PFSK-1 (cell line): ENCODE data around the gene RASSF8.

Experiments
- FOXP2 ChIP-seq: optimal IDR thresholded peaks from 2 replicates; pipeline ENCODE3; 2011; ENCODE audit warnings: borderline replicate concordance, control low read depth, inconsistent platforms; ENCODE audit not compliant: insufficient read depth; ENCODE audit errors: extremely low read length, extremely low read depth
- POLR2AphosphoS5 ChIP-seq: IDR thresholded peaks from 2 replicates; pipeline ENCODE4 v1.6.1; 2012; ENCODE audit warnings: low read depth, mild to moderate bottlenecking, control low read depth, low read length, moderate library complexity
- SIN3A ChIP-seq: IDR thresholded peaks from 2 replicates; pipeline ENCODE4 v1.6.1; 2012; ENCODE audit warnings: mild to moderate bottlenecking, low read length, moderate library complexity, borderline replicate concordance; ENCODE audit not compliant: insufficient read depth
- TAF1 ChIP-seq: IDR thresholded peaks from 2 replicates; pipeline ENCODE4 v1.6.1; 2012; ENCODE audit warnings: low read length, control low read depth, borderline replicate concordance; ENCODE audit not compliant: insufficient read depth
- TF ChIP-seq, protein P1 (sequence below), 2 experiments: IDR thresholded peaks; 2 replicates each; pipeline versions ENCODE4 v1.6.1 to v1.8.0; 2011 to 2012; ENCODE audit warnings: low read depth in 2 of 2, low read length in 2 of 2, control low read depth in 1 of 2, inconsistent platforms in 1 of 2, mild to moderate bottlenecking in 1 of 2, moderate library complexity in 1 of 2; ENCODE audit not compliant: insufficient read depth in 1 of 2

Gene RASSF8

DNA sequence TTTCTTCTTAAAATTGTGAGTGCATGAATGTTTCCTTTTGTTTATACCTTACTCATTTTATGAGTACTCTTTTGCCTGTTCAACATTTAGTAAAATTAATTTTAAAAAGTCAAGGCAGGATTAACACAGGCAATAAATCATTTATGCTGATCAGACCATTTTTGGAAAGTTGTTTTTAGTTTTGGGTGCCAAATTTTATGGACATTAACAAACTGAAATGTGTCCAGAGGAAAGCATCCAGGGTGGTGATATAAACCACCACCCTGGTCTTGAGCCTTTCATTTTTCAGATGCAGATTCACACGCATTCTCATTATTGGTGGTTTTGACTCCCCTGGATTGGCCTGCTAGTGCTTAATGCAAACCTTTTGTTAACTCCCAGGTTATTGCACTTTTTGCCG lies 26.3 kb downstream of the RASSF8 start:
- TF ChIP-seq FOXP2 (no peak), POLR2AphosphoS5 (no peak), TAF1 (no peak), SIN3A (no peak)
- TF ChIP-seq, protein P1, sequence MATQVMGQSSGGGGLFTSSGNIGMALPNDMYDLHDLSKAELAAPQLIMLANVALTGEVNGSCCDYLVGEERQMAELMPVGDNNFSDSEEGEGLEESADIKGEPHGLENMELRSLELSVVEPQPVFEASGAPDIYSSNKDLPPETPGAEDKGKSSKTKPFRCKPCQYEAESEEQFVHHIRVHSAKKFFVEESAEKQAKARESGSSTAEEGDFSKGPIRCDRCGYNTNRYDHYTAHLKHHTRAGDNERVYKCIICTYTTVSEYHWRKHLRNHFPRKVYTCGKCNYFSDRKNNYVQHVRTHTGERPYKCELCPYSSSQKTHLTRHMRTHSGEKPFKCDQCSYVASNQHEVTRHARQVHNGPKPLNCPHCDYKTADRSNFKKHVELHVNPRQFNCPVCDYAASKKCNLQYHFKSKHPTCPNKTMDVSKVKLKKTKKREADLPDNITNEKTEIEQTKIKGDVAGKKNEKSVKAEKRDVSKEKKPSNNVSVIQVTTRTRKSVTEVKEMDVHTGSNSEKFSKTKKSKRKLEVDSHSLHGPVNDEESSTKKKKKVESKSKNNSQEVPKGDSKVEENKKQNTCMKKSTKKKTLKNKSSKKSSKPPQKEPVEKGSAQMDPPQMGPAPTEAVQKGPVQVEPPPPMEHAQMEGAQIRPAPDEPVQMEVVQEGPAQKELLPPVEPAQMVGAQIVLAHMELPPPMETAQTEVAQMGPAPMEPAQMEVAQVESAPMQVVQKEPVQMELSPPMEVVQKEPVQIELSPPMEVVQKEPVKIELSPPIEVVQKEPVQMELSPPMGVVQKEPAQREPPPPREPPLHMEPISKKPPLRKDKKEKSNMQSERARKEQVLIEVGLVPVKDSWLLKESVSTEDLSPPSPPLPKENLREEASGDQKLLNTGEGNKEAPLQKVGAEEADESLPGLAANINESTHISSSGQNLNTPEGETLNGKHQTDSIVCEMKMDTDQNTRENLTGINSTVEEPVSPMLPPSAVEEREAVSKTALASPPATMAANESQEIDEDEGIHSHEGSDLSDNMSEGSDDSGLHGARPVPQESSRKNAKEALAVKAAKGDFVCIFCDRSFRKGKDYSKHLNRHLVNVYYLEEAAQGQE (IDR thresholded peaks at IDR 0.05; ENCODE audit: insufficient read depth in 1 of 2, low read depth in 2 of 2, low read length in 2 of 2): no peak

DNA sequence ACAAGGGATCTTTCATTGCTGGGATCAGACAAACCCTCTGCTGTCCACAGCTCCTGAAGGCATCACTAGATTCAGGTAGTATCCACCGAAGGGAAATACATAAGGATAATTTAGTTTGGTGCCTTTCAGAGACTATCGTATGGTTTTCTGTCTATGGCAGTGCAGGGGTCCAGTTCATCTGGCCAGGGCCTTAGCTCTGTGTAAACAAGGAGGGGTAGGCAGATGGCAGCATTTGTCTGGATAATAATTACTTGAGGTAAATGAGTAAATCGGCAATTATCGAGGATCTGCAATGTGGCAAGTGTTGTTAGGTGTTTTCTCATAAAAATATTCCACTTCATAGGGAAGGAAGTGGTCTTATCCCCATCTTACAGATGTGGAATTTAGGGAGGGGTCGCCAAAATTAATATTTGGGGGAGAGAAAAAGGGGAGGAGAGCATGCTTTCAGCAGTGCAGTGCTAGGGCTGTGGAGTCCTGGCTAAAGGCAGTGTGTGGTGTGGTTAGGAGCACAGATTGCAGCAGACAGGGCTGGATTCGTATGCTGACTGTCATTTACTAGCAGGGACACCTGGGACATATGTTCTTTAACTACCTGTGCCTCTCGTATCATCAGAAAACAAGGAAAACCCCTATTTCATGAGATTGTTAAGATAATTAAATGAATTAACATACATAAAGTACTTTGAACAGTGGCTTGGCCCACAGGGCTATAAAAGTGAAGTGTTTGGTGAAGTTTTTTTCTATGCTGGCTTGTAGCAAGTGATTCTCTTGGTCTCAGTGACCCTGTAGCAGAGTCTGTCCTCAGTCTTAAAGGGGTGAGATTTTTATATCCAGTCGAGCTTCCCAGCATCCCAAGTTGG lies 27.1 kb downstream of the RASSF8 start:
- TF ChIP-seq FOXP2 (no peak), SIN3A (no peak), POLR2AphosphoS5 (no peak), TAF1 (no peak)
- TF ChIP-seq, protein P1 (IDR thresholded peaks at IDR 0.05; ENCODE audit: insufficient read depth in 1 of 2, low read depth in 2 of 2, low read length in 2 of 2): no peak

DNA sequence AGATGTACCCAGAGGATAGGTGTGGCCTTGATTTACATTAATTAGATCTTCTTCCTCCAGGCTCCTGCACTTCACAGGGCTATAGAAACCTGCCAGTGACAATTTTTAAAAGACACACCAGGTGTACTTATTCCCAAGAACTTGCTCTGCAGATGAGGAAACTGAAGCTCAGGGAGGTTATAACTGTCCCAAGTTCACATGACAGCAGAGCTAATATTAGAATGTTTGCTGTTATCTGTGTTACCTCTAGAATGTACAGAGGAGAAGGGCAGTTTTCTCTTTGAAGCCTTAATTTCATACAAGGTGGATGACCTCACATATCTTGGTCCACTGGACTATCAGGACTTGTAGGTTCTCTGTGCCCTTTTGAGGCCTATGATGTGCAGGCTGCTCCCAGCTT lies 27.7 kb downstream of the RASSF8 start:
- no peak for TF ChIP-seq FOXP2
- no peak for TF ChIP-seq POLR2AphosphoS5
- TF ChIP-seq TAF1: no peak
- TF ChIP-seq SIN3A: no peak
- TF ChIP-seq, protein P1 (IDR thresholded peaks at IDR 0.05; ENCODE audit: insufficient read depth in 1 of 2, low read depth in 2 of 2, low read length in 2 of 2): no peak

DNA sequence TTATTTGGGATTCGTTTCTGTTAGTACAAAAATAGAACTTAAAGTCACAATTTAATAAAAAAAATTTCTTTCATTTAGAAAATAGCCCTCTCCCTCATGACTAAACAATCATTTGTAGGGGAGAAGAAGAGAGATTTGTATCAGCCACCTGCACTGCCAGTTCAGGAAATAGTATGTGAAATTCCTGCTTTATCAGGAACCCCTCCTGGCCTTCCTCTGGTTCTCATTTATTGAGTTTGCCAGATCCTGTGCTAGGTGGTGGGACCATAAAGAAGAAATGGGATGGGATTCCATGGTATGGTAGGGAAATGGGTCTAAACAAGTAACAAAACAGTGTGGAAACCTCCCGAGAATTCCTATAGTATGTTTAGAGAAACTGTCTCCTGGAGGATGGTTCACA lies 30.0 kb downstream of the RASSF8 start:
- TF ChIP-seq POLR2AphosphoS5 (no peak), TAF1 (no peak), SIN3A (no peak), FOXP2 (no peak)
- TF ChIP-seq, protein P1 (IDR thresholded peaks at IDR 0.05; ENCODE audit: insufficient read depth in 1 of 2, low read depth in 2 of 2, low read length in 2 of 2): no peak
